ENCODE results near the gene ADAT3.

ADAT3 gene

DNA sequence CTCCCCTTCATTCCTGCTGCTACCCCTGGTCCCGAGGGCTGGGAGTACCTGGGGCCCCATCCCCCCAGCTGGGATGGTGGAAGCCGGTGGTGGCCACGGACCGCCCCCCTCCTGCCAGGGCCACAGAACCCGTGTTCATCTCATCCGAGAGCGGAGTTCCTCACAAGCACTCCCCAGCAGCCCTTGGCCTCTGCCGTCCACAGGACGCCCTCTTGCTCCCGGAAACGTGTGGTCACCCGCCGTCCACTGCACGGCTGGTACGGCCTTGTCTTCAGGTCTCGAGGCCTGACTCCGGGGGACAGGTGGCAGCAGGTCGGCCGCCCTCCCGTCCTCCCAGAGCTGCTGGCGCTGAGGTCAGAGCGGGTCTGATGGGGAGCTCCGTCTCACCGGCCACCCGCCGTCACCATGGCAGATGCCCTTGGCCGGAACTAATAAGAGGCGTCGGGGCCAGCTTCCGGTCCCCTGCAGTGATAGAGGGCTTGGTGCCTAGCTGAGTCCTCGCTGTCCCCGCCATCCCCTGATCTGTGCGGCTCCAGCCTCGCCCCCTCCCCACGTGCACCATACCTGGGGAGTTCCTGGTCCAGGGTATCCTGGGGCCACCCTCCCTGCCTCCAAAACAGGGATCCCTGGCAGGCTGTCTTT lies 19.2 kb downstream of the ADAT3 start:
- no peak for DNase-seq (ENCODE audit: low read depth)
- no peak overlapping the region for H3K4me3 ChIP-seq (ENCODE audit: low read depth, low read length)
- TF ChIP-seq POLR2A (IDR thresholded peaks at IDR 0.05; ENCODE audit: extremely low read depth, insufficient read length), result no peak
- no peak for TF ChIP-seq MYC (IDR thresholded peaks at IDR 0.05; ENCODE audit: low read depth, low read length)
- TF ChIP-seq, protein P1, sequence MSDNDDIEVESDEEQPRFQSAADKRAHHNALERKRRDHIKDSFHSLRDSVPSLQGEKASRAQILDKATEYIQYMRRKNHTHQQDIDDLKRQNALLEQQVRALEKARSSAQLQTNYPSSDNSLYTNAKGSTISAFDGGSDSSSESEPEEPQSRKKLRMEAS (IDR thresholded peaks at IDR 0.05; ENCODE audit: low read depth, low read length), result no peak
- TF ChIP-seq, protein P2, sequence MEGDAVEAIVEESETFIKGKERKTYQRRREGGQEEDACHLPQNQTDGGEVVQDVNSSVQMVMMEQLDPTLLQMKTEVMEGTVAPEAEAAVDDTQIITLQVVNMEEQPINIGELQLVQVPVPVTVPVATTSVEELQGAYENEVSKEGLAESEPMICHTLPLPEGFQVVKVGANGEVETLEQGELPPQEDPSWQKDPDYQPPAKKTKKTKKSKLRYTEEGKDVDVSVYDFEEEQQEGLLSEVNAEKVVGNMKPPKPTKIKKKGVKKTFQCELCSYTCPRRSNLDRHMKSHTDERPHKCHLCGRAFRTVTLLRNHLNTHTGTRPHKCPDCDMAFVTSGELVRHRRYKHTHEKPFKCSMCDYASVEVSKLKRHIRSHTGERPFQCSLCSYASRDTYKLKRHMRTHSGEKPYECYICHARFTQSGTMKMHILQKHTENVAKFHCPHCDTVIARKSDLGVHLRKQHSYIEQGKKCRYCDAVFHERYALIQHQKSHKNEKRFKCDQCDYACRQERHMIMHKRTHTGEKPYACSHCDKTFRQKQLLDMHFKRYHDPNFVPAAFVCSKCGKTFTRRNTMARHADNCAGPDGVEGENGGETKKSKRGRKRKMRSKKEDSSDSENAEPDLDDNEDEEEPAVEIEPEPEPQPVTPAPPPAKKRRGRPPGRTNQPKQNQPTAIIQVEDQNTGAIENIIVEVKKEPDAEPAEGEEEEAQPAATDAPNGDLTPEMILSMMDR (IDR thresholded peaks at IDR 0.05; ENCODE audit: low read depth, low read length), result no peak

DNA sequence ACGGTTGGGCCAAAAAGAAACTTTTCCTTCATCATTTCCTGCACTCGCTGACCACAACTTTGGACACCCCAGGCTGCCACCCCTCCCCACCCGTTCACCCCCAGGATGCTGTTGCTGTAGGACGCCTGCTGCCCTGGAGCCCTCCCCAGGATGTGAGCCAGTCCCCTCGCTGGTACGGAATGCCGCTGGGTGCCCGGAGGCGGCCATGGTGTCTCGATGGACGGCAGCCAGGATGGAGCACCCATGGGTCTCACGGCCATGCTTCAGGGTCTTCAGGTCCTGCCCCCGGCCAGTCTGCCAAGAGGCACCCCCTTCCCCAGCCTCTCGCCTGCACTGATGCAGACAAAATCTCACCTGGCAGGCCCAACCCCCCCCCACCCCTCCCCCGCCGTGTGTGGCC lies 20.3 kb downstream of the ADAT3 start:
- no peak overlapping the region for H3K4me3 ChIP-seq (ENCODE audit: low read depth, low read length)
- TF ChIP-seq POLR2A (IDR thresholded peaks at IDR 0.05; ENCODE audit: extremely low read depth, insufficient read length), result no peak
- TF ChIP-seq, protein P2 (IDR thresholded peaks at IDR 0.05; ENCODE audit: low read depth, low read length), result no peak
- TF ChIP-seq, protein P1 (IDR thresholded peaks at IDR 0.05; ENCODE audit: low read depth, low read length), result no peak
- TF ChIP-seq MYC (IDR thresholded peaks at IDR 0.05; ENCODE audit: low read depth, low read length), result no peak
- DNase-seq (ENCODE audit: low read depth), result no peak

DNA sequence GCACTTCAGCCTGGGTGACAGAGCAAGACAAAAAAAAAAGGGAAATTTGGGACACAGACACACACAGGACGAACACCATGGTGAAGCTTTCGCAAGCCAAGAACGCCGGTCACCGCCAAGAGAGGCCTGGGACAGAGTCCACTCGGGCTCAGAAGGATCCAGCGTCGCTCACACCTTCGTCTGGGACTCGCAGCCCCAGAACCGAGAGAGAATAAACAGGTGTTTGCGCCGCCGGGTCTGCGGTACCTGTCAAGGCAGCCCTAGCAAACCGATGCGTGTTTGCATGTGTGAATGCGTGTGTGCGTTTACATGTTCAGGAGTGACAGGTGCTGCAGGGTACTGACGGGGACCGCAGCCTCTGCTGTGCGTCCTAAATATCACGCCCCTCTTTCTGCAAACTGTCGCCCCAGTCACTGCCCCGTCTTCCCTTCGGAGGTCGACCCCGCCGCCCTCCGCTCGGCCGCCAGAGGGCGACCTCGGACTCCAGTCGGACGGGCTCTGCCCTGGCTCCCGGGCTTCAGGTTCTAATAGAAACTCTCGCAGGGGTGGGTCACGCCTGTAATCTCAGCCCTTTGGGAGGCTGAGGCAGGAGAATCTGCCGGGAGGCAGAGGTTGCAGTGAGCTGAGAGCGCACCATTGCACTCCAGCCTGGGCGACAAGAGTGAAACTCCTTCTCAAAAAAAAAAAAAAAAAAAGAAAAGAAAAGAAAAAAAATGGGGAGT lies 24.0 kb downstream of the ADAT3 start:
- no peak overlapping the region for H3K4me3 ChIP-seq (ENCODE audit: low read depth, low read length)
- TF ChIP-seq MYC (IDR thresholded peaks at IDR 0.05; ENCODE audit: low read depth, low read length), result no peak
- TF ChIP-seq, protein P2 (IDR thresholded peaks at IDR 0.05; ENCODE audit: low read depth, low read length), result peak; percentile 54
- TF ChIP-seq, protein P1 (IDR thresholded peaks at IDR 0.05; ENCODE audit: low read depth, low read length), result no peak
- DNase-seq (ENCODE audit: low read depth), result peak; percentile 75

DNA sequence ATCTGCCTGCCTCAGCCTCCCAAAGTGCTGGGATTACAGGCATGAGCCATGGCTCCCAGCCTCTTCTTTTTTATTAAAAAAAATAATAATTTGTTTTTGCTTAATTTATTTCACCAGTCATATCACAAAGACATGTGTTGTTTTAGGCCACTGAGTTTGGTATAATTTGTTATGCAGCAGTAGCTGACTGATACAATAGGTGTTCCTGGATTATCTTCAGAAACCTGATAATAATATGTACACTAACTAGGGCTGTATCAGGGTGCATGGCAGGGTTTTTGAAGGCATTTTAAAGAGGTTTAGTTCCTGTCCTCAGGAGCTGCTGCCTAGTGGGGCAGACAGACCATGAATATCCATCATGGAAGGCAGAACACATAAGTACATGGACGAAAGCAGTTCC lies 26.2 kb downstream of the ADAT3 start:
- DNase-seq (ENCODE audit: low read depth), result no peak
- TF ChIP-seq MYC (IDR thresholded peaks at IDR 0.05; ENCODE audit: low read depth, low read length) (no peak), POLR2A (IDR thresholded peaks at IDR 0.05; ENCODE audit: extremely low read depth, insufficient read length) (no peak)
- TF ChIP-seq, protein P1 (IDR thresholded peaks at IDR 0.05; ENCODE audit: low read depth, low read length), result no peak
- TF ChIP-seq, protein P2 (IDR thresholded peaks at IDR 0.05; ENCODE audit: low read depth, low read length), result no peak
- H3K4me3 ChIP-seq (ENCODE audit: low read depth, low read length), result no peak overlapping the region

DNA sequence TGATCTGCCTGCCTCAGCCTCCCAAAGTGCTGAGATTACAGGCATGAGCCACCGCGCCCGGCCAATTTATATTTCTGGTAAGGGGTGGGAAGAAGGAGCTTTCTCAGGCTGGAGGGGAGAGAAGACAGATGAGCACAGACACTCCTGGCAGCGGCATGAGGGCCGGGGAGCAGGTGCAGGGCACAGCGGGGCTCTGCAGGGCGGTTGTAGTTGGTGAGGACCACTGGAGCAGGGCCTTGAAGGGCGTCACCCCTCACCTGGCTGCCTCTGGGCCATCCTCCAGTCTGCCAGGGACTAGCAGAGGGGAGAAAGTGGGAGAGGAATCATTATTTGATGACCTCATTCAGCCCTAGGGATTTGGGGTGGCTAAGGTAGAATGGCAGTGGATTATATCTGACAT lies 27.2 kb downstream of the ADAT3 start:
- no peak for DNase-seq (ENCODE audit: low read depth)
- H3K4me3 ChIP-seq (ENCODE audit: low read depth, low read length), result no peak overlapping the region
- no peak for TF ChIP-seq POLR2A (IDR thresholded peaks at IDR 0.05; ENCODE audit: extremely low read depth, insufficient read length)
- no peak for TF ChIP-seq MYC (IDR thresholded peaks at IDR 0.05; ENCODE audit: low read depth, low read length)
- TF ChIP-seq, protein P1 (IDR thresholded peaks at IDR 0.05; ENCODE audit: low read depth, low read length), result no peak
- TF ChIP-seq, protein P2 (IDR thresholded peaks at IDR 0.05; ENCODE audit: low read depth, low read length), result no peak

Measured in NB4 (cell line).